NCI-H748 (cell line): ENCODE data around the gene POLE.
A peak's percentile ranks its signal among the peaks of the same experiment; 100 is the strongest.

Source experiments
- DNase-seq: peaks from one replicate; lab custom pipeline; 2025; ENCODE audit not compliant: unreplicated experiment; lab: John Stamatoyannopoulos, UW

POLE gene, protein sequence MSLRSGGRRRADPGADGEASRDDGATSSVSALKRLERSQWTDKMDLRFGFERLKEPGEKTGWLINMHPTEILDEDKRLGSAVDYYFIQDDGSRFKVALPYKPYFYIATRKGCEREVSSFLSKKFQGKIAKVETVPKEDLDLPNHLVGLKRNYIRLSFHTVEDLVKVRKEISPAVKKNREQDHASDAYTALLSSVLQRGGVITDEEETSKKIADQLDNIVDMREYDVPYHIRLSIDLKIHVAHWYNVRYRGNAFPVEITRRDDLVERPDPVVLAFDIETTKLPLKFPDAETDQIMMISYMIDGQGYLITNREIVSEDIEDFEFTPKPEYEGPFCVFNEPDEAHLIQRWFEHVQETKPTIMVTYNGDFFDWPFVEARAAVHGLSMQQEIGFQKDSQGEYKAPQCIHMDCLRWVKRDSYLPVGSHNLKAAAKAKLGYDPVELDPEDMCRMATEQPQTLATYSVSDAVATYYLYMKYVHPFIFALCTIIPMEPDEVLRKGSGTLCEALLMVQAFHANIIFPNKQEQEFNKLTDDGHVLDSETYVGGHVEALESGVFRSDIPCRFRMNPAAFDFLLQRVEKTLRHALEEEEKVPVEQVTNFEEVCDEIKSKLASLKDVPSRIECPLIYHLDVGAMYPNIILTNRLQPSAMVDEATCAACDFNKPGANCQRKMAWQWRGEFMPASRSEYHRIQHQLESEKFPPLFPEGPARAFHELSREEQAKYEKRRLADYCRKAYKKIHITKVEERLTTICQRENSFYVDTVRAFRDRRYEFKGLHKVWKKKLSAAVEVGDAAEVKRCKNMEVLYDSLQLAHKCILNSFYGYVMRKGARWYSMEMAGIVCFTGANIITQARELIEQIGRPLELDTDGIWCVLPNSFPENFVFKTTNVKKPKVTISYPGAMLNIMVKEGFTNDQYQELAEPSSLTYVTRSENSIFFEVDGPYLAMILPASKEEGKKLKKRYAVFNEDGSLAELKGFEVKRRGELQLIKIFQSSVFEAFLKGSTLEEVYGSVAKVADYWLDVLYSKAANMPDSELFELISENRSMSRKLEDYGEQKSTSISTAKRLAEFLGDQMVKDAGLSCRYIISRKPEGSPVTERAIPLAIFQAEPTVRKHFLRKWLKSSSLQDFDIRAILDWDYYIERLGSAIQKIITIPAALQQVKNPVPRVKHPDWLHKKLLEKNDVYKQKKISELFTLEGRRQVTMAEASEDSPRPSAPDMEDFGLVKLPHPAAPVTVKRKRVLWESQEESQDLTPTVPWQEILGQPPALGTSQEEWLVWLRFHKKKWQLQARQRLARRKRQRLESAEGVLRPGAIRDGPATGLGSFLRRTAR (N-terminal part only)

DNA sequence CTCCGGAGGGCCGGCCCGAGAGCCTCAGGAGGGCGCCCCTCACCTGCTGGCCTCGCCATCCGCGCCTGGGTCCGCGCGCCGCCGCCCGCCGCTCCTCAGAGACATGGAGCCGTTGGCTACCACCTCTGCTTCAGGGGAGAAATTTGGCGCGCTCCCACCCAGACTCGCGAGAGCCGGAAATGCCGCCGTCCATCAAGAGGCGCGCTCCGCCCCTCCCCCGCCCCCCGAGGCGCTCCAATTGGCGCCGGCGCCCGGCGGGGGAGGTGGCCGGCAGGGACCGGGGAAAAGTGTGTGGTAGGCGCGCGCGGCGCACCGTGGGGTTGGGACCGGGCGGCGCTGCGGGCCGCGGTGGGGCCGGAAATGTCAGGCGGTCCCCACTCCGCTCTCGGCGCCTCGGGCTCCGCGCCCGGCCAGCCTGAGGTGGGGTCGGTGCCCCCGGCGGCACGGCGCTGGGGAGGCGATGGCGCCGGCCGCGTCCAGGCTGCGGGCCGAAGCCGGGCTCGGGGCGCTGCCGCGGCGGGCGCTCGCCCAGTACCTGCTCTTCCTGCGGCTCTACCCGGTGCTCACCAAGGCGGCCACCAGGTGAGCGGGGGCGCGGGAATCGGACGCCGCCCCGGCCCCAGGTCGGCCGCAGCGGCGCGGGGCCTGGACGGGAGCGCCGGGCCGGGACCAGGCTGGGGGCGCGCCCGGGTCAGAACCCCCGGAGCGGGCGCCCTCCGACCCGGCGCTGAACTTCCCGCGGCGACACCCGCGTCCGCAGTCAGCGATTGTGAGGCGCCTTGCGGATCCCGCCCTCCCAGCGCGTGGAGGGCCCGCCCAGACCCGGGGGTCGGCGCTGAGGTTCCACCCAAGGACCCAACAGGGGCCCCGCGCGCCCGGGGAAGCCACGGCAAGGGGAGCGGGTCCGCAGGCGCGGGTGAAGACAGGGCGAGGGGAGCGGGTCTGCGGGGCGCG lies at the start of gene POLE, which contains the start of gene PXMP2:
Gene POLE (minus strand): TSS at position 132 of the 954 bp plus-strand sequence. CDS start 27 bp downstream, at position 105.
Gene PXMP2 (plus strand): TSS at position 377 of the 954 bp plus-strand sequence. CDS start 84 bp downstream, at position 461.
- DNase-seq, result peak; percentile 97

DNA sequence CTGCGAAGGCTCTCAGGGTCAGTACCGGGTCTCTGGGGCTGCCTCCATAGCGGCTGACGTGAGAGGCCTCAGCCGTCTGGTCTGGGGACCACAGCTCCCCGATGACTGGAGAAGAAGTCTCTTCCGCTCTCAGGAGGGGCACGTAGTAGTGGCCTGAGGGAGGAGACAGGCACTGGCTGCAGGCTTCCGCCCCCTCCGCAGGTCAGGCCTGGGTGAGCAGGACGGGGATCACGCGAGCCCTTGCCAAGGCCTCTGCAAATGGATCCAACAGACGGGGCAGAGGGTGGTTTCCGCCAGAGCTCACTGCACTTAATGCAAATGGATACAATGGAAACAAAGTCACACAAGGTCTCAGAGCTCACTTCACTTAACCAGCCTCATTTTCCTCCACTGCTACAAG lies 49.8 kb upstream of the POLE start:
- DNase-seq, result no peak

DNA sequence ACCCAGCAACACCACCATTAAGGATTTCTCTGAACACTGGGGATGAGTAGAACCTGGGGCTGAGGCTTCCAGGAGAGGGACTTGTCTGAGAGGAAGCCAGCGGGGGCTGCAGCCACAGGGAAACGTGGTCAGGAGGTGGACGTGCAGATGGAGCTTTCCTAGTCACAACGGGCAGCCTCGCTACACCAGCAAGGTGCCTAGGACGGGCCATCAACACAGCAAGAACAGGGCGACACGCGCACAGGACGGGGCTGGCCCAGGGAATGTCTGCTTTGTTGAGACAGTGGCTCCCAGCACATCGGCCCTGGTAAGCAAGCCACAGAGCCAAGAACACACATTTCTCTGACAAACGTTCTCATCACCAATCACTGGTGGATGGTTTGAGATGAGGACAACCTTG lies 49.2 kb upstream of the POLE start:
- no peak for DNase-seq

DNA sequence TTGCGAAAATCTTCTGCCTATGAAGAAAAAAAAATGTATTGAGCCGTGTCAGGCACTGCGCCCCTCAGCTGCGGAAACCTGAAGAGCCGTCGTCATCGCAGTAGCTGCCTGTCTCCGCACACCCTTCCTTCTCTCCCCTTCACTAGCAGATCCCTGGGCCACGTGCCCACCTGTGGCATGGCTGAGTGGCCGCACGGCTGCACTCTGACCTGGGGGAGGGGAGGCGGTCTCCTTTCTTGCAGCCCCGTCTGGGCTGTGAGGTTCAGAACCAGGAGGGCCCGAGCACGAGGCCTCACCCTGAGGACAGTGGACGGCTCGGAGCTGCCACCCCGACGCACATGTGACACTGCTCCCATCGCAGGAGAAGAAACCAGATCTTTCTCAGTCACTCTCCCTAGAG lies 48.4 kb upstream of the POLE start:
- no peak for DNase-seq

DNA sequence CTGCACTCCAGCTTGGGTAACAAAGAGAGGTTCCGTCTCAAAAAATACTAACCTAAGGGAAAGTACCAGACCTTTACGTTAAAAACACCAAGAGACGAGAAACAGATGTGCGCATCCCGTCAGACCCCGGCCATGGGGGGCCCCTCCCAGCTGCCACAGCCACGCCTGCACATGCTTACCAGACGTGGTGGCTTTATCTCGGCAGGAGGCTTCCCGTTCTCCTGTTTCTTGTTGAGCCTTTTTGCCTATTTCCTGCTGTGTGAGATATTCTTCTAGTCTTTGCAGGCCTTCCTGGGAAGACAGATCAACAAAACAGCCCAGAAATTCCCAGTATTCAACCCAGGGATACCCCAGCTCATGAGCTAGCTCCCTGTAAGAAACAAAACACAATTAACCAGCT lies 47.1 kb upstream of the POLE start:
- no peak for DNase-seq

DNA sequence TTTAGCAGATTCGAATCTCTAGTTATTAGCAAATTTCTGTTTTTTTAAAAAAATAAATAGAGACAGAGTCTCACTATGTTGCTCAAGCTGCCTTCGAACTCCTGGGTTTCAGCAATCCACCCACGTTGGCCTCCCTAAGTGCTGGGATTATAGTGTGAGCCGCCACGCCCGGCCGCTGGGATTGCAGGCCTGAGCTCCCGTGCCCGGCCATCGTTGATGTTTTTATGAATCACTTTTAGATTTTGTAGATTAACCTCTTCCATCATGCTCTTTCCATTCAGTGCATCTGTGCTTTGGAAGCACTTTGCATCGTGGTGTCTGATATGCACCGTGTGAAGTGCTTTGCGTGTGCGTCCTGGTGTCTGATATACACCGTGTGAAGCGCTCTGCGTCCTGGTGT lies 44.4 kb upstream of the POLE start:
- DNase-seq, result no peak

DNA sequence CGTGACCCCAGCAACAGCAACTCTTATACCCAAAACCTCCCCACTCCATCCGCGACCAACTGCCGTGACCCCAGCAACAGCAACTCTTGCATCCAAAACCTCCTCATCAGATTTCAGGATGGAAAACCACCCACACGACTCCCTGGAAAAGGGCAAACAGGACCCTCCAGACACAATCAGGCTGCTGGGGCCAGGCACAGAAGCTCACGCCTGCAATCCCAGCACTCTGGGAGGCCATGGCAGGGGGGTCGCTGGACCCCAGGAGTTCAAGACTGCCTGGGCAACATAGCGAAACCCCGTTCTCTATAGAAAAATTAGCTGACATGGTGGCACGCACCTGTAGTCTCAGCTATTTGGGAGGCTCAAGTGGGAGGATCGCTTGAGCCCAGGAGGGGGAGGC lies 43.2 kb upstream of the POLE start:
- DNase-seq, result no peak

DNA sequence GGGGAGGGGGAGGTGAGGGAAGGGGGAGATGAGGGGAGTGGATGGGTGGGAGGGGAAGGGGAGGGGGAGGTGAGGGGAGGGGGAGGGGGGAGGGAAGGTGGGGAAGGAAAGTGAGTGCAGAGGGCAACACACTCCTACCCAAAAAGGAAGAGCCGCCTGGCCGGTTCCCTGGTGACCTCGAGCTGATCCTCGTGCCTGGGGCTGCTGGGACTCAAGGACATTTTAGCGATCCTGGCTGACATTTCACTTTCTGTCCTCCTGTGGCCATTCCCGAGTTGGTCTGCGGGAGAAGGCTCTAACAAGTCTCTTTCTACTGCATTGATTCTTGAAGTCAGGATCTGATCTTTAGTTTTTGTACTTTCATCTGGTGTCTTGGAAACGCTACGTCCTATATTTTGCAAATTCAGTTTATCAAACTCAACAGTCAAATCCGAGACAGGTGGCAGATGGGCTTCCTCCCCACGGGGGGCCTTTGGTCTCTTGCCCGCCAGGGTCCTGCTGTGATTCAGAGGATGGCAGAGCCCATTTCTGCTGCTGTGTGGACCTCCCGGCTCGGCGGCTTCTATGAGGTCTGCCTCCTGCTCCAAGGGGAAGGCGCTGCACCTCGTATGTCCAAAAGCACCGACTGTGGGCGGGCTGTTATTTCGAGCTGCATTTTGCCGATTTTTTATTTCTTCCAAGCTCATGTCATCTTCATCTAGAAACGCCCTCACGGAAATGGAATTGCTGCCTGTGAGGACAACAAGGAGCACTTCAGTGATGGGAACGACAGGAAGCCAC lies 42.6 kb upstream of the POLE start:
- DNase-seq, result no peak

DNA sequence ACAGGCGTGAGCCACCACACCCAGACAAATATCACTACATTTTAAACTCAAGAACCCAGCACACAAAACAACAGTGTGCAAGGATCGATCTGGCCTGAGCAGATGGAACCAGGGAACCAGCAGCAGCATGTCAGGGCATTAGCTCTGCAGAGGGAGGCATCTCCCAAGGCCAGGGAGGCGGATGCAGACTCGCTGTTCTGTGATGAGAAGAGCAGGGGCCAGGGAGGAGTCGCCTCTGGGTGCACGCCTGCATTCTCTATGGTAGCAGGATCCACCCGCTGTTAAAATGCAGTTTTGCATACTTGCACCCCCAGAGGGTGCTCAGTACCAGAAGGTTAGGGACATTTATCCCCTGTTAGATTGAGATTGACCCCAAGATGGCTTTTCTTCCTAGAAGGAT lies 41.4 kb upstream of the POLE start:
- DNase-seq, result no peak

DNA sequence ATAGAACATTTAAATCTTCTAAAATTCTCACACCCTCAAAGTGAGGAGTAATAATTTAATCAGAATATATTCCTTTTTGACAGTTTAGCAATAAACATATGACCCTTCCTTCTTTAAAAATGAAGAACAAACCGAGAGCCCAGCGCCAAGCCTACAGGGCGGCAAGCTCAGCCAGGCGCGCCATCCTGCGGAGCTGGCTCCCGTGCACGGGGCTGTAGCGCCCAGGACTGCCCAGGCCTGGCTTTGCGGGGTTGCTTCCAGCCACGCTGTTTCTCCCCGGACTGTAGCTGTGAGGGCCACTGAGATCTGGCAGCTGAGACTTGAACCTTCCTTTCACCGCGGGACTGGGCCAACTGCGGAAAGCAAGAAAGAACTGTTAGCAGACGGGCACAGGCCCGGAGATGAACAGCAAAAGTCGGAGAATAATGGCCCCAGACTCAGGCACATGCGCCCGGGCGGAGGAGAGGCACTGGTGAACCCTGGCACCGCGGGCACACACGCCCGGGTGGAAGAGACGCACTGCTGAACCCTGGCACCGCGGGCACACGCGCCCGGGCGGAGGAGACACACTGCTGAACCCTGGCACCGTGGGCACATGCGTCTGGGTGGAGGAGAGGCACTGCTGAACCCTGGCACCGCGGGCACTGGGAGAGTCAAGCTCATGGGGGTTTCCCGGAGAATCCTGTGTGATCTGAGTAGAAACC lies 40.1 kb upstream of the POLE start:
- DNase-seq, result no peak

DNA sequence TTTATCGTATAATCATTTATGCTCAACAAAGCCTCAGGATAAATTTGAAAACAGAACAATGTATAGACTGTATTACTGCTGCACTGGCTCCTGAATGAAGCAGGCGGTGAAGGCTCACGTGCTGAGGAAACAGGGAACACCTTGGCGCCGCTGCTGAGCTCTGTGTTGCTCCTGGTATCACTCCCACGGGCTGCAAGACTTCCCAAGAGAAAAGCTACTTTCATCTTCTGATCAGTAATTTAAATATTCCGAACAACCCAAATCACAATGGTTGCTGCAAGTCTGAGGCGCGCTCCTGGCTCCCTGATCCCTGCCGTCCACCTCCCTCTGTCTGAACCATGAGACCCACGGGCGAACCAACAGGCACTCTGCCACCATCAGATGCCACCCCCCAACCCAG lies 39.2 kb upstream of the POLE start:
- DNase-seq, result no peak

DNA sequence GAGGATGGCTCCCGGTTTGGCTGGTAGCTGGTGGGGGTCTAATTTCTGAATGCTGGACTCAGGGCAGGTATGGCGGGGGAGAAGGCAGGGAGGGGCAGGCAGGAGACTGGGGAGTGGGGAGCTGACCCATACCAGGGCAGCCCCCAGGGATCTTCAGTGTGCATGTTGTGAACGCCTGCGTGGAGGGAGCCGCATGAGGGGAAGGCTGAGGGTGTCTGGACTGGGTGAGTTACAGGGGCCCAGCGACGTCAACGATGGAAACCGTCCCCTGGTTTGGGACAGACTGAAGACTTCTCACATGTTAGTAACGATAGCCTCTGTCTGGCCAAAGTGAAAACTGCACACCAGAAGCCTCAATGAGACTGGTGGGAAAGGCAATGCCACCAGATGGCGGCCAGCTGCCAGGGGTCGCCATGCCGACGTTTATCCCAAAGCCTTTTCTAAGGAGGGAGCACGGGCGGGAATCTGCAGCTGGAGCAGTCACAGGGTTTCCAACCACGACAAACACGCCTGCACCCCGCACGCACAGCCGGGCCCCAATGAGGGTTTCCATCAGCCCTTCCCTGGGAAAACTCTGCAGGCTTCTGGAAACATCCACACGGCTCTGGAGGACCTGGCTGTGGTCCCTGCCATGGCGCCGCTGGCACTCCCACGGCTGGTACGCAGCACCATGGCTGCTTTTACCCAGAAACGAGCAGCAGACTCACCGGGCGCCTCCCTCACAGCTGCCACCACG lies 37.5 kb upstream of the POLE start:
- no peak for DNase-seq

DNA sequence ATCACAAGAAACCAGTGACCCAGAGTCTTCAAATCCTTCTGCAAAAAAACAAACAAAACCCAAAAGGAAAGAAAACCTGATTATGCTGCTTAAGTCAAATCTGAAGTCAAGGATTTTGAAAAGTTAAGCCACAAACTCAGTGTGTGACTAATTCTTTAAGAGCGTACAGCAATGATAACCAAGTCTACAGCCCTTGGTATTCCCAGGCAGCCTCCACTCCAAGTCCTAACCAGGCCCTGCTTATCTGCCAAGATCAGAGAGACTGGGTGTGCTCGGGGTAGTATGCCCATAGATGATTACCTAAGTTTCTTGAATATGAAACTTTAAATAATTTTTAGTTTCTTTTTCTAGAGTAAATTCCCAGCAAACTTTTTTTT lies 36.6 kb upstream of the POLE start:
- DNase-seq, result no peak

DNA sequence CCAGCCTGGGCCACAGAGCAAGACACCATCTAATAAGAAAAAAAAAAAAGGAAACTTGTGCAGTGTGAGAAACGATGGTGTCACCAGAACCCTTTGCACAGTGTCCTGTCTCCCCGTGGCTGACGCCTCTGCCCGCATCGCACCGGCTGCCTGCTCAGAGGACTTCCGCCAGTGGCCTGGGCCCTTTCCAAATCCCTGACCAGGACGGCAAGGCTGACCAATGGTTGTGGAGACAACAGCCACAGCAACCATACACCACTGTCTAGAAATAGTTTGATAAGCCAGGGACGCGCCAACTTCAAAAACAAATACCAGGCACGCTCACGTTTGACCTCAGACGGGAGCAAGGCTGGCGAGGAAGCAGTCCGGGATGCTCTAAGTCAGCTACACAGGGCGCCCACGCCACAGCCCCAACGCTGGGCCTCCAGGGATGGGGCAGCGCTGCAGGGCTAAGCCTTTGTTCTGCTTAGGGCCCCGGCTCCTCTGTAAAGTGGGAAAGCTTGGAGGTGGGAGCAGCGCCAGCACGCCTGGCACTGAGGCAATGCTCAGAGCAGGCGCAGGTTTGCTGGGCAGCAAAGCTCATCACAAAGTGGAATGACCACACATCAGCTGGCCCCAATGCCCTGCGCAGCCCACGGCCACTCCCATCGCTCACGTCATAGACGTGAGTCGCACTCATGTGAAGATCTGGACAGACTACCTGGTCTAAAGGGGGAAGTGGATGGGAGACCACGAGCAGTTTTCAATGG lies 36.0 kb upstream of the POLE start:
- no peak for DNase-seq

DNA sequence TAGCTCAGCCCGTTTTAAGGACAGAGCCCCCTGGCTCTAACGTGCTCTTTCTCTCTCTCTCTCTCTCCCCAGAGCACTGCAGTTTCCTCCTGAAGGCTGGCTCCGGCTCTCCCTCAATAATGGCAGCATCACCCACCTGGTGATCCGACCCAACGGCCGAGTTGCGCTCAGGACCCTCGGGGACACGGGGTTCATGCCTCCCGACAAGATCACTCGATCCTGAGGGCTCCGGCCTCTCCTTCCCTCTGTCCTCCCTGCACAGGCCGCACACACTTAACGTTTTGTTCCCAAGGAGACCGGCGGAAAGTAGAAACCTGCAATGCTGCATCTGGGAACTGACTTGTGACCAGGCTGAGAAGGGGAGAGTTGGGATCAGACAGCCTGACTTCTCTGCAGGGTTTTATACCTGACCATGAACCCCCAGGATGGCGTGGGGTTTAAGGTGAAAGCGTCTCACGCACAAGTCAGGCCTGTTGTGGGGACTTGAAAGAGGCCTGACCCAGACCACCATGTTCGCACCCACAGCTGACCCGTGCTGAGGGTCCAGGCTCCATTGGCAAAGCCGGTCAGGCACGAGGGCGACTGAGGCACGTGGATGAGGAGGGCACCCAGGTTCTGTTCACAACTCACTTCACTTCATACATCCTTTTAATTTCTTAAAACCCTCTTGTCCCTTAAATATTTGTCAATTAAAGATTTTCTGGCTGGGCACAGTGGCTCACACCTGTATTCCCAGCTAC lies 33.6 kb upstream of the POLE start:
- no peak for DNase-seq

DNA sequence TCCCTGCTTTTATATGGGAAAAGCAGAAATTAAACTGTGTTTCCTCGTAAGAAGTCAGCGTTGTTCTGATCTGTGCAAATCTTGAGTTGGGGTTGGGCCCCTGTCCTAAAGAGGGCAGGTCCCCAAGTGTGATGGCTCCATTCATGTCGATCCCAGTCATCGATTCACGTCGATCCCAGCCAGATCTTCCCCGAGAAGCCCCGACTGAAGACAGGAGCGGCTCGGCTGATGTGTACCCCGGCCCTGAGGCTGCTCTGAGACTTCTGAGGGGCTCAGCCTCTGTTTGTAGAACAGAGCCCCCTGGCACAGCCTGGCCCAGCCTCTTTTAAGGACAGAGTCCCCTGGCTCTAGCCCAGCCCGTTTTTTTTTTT lies 32.8 kb upstream of the POLE start:
- DNase-seq, result no peak
